OCI-LY3 (cell line): ENCODE data around the gene BAHD1.

ENCODE experiments used
- H2AFZ ChIP-seq: fragments of 200-600, 300-600 bp; shearing (Covaris generic); 2 replicates; pipeline ENCODE4 v1.6.0; 2014; ENCODE audit warnings: antibody characterized with exemption, low read depth, low read length
- H3K27ac ChIP-seq: fragments of 200-600, 300-600 bp; sonication (generic); 2 replicates; pipeline ENCODE4 v1.5.1; 2014; ENCODE audit warnings: mild to moderate bottlenecking, low read length, moderate library complexity, mixed read lengths
- H3K27me3 ChIP-seq: fragments of 200-600, 300-600 bp; sonication (generic); 2 replicates; pipeline ENCODE4 v1.6.1; 2014; ENCODE audit warnings: low read depth, low read length, mixed read lengths
- H3K36me3 ChIP-seq: fragments of 200-600, 300-600 bp; sonication (generic); replicated peaks from 2 replicates; pipeline ENCODE3; 2014; ENCODE audit warnings: low read depth, low read length, mixed read lengths
- H3K4me1 ChIP-seq: fragments of 300-600, 200-600 bp; sonication (generic); 2 replicates; pipeline ENCODE4 v1.6.1; 2014; ENCODE audit warnings: low read length, mixed read lengths
- H3K4me2 ChIP-seq: fragments of 200-600, 300-600 bp; sonication (generic); 2 replicates; pipeline ENCODE4 v1.6.1; 2014; ENCODE audit warnings: low read length, mixed read lengths
- H3K4me3 ChIP-seq: fragments of 300-600, 200-600 bp; sonication (generic); 2 replicates; pipeline ENCODE4 v1.5.1; 2014; ENCODE audit warnings: antibody characterized with exemption, mild to moderate bottlenecking, low read length, moderate library complexity
- H3K79me2 ChIP-seq: fragments of 300-600, 200-600 bp; shearing (Covaris generic); 2 replicates; pipeline ENCODE4 v1.6.1; 2014; ENCODE audit warnings: mild to moderate bottlenecking, low read length, mixed read lengths
- H3K9ac ChIP-seq: fragments of 300-600, 200-600 bp; shearing (Covaris generic); 2 replicates; pipeline ENCODE4 v1.6.0; 2014; ENCODE audit warnings: mild to moderate bottlenecking, low read length, moderate library complexity
- H3K9me3 ChIP-seq: fragments of 200-600, 300-600 bp; shearing (Covaris generic); 2 replicates; pipeline ENCODE4 v1.6.1; 2014; ENCODE audit warnings: low read length, mixed read lengths; ENCODE audit not compliant: insufficient read depth
- H4K20me1 ChIP-seq: fragments of 200-600, 300-600 bp; sonication (generic); 2 replicates; pipeline ENCODE4 v1.6.1; 2016; ENCODE audit warnings: low read length, mixed read lengths; ENCODE audit not compliant: insufficient read depth
- EZH2phosphoT487 ChIP-seq: fragments of 200-600 bp; shearing (Covaris generic); IDR thresholded peaks from 2 replicates; pipeline ENCODE4 v1.6.1; 2018; ENCODE audit warnings: antibody characterized with exemption, mixed run types, low read depth
- TF ChIP-seq, protein P1 (sequence below): fragments of 200-600, 300-600 bp; sonication (generic); IDR thresholded peaks from 2 replicates; pipeline ENCODE4 v1.5.1; 2014; ENCODE audit warnings: antibody characterized with exemption, low read length, low read depth

Gene BAHD1

DNA sequence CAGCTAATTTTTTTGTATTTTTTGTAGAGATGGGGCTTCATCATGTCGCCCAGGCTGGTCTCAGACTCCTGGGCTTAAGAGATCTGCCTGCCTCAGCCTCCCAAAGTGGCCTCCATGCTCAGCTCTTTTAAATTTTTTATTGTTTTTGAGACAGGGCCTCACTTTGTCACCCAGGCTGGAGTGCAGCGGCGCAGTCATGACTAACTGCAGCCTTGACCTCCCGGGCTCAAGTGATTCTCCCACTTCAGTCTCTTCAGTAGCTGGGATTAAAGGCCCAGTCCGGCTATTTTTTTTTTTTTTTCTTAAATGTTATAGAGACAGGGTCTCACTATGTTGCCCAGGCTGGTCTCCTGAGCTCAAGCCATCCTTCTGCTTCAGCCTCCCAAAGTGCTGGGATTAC, 15.1 kb upstream of the BAHD1 start:
- Histone ChIP-seq H2AFZ (no peak overlapping the region), H3K4me1 (peaks cover 10% of the 10 kb centered on the region; the same call in 1 of the 2 replicates), H3K9me3 (no peaks in the 10 kb centered on the region), H3K9ac (no peak overlapping the region), H3K36me3 (no peaks in the 10 kb centered on the region), H3K27me3 (peaks cover 22% of the 10 kb centered on the region), H3K4me3 (no peak overlapping the region), H3K79me2 (no peaks in the 10 kb centered on the region), H4K20me1 (no peaks in the 10 kb centered on the region), H3K27ac (no peak overlapping the region), H3K4me2 (no peak overlapping the region)
- TF ChIP-seq EZH2phosphoT487: no peak
- TF ChIP-seq, protein P1, sequence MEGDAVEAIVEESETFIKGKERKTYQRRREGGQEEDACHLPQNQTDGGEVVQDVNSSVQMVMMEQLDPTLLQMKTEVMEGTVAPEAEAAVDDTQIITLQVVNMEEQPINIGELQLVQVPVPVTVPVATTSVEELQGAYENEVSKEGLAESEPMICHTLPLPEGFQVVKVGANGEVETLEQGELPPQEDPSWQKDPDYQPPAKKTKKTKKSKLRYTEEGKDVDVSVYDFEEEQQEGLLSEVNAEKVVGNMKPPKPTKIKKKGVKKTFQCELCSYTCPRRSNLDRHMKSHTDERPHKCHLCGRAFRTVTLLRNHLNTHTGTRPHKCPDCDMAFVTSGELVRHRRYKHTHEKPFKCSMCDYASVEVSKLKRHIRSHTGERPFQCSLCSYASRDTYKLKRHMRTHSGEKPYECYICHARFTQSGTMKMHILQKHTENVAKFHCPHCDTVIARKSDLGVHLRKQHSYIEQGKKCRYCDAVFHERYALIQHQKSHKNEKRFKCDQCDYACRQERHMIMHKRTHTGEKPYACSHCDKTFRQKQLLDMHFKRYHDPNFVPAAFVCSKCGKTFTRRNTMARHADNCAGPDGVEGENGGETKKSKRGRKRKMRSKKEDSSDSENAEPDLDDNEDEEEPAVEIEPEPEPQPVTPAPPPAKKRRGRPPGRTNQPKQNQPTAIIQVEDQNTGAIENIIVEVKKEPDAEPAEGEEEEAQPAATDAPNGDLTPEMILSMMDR: no peak

DNA sequence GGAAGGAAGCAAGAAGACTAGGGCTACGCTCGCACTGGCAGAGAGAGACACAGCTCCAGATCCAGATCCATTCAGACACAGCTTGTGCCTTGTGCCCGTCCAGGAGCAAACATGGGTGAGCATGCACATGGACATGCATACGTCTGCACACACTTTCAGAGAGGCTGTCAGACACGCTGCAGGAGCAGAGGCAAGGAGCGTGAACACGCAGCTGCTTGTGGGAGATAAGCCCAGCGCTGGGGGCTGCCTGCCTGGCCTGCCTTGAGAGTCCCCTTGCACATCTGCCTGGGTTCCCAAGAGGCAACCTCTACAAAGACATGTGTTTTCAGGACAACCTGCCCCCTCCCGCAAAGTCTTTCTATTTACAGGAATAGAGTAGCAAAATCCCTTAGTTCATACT, 13.6 kb upstream of the BAHD1 start:
- Histone ChIP-seq H3K4me2 (peak overlapping the region; percentile 29; the same call in 1 of the 2 replicates), H4K20me1 (no peaks in the 10 kb centered on the region)

GRCh38 chr15:40428185-40428584, 12.6 kb upstream of the BAHD1 start:
- no peaks in the 10 kb centered on the region for H3K36me3 ChIP-seq
- no peak overlapping the region for H3K9ac ChIP-seq
- H3K9me3 ChIP-seq: no peaks in the 10 kb centered on the region
- H3K4me1 ChIP-seq: no peaks in the 10 kb centered on the region
- H3K27ac ChIP-seq: no peak overlapping the region
- H4K20me1 ChIP-seq: no peaks in the 10 kb centered on the region
- no peak overlapping the region for H3K4me3 ChIP-seq
- TF ChIP-seq, protein P1: no peak
- no peak for TF ChIP-seq EZH2phosphoT487
- H3K79me2 ChIP-seq: no peaks in the 10 kb centered on the region
- H3K4me2 ChIP-seq: no peak overlapping the region
- H2AFZ ChIP-seq: no peak overlapping the region
- H3K27me3 ChIP-seq: peaks cover 29% of the 10 kb centered on the region

More for the DNA sequence above, 13.6 kb upstream of the BAHD1 start:
- Histone ChIP-seq H3K9me3 (no peaks in the 10 kb centered on the region), H3K4me3 (0 out of 2 replicates have a peak overlapping the region, but pooled peaks have one; percentile 6), H3K9ac (no peak overlapping the region), H2AFZ (no peak overlapping the region), H3K27me3 (peaks cover 23% of the 10 kb centered on the region), H3K4me1 (no peaks in the 10 kb centered on the region), H3K79me2 (no peaks in the 10 kb centered on the region), H3K27ac (no peak overlapping the region), H3K36me3 (no peaks in the 10 kb centered on the region)
- TF ChIP-seq, protein P1: no peak
- TF ChIP-seq EZH2phosphoT487: no peak

- H4K20me1 ChIP-seq: no peaks in the 10 kb centered on the region
- no peak overlapping the region for H3K27ac ChIP-seq
- peaks cover 39% of the 10 kb centered on the region for H3K27me3 ChIP-seq
- no peaks in the 10 kb centered on the region for H3K36me3 ChIP-seq
- no peaks in the 10 kb centered on the region for H3K9me3 ChIP-seq
- H3K4me2 ChIP-seq: no peak overlapping the region
- H3K79me2 ChIP-seq: no peaks in the 10 kb centered on the region
- H3K4me1 ChIP-seq: no peaks in the 10 kb centered on the region
- no peak overlapping the region for H2AFZ ChIP-seq
- H3K9ac ChIP-seq: no peak overlapping the region
- TF ChIP-seq EZH2phosphoT487: no peak
- TF ChIP-seq, protein P1: no peak
- H3K4me3 ChIP-seq: no peak overlapping the region
Measured at GRCh38 chr15:40429068-40429710, 11.6 kb upstream of the BAHD1 start.
